Renal cortical epithelial cell (primary cell): ENCODE data around the gene ATOH8. TPM values are rescaled to one million over a fixed set of nuclear protein-coding genes. Genes with fewer than 3 reads are reported as not detected.
A peak's percentile ranks its signal among the peaks of the same experiment; 100 is the strongest.

Experiments used
- DNase-seq: peaks from one replicate; pipeline ENCODE4 v3.0.0-alpha.2; 2011; ENCODE audit warnings: low read depth
- total RNA-seq: library from RNA; depleted of rRNA; stranded (reverse); fragments of >200 nt; gene quantifications from 2 replicates; pipeline ENCODE4 v1.2.3, GENCODE V29; 2014

Gene ATOH8
- total RNA-seq, 1 donor from 2014 or later = 12.9 TPM

GRCh38 chr2:85736456-85737355, 17.1 kb upstream of the ATOH8 start:
- no peak for DNase-seq

- peak; percentile 72 for DNase-seq
Observed at GRCh38 chr2:85737481-85737880, 16.3 kb upstream of the ATOH8 start.

- DNase-seq = no peak
Observed at GRCh38 chr2:85737961-85738360, 15.8 kb upstream of the ATOH8 start.

GRCh38 chr2:85740193-85740592, 13.6 kb upstream of the ATOH8 start:
- no peak for DNase-seq

- no peak for DNase-seq
Observed at GRCh38 chr2:85741211-85741832, 12.5 kb upstream of the ATOH8 start.

- DNase-seq = peak; percentile 71
Observed at GRCh38 chr2:85741833-85742455, 11.8 kb upstream of the ATOH8 start.

- peak; percentile 92 for DNase-seq
Observed at GRCh38 chr2:85743304-85743978, 10.3 kb upstream of the ATOH8 start.

- DNase-seq = no peak
Observed at GRCh38 chr2:85744055-85744454, 9.7 kb upstream of the ATOH8 start.

- peak; percentile 27 for DNase-seq
Observed at GRCh38 chr2:85744741-85745601, 8.8 kb upstream of the ATOH8 start.

- DNase-seq = no peak
Observed at GRCh38 chr2:85745619-85746018, 8.2 kb upstream of the ATOH8 start.

- DNase-seq = no peak
Observed at GRCh38 chr2:85746321-85747004, 7.3 kb upstream of the ATOH8 start.

GRCh38 chr2:85747441-85747840, 6.3 kb upstream of the ATOH8 start:
- DNase-seq = no peak

GRCh38 chr2:85748039-85748734, 5.6 kb upstream of the ATOH8 start:
- DNase-seq = no peak

- DNase-seq = no peak
Observed at GRCh38 chr2:85748985-85749875, 4.6 kb upstream of the ATOH8 start.

GRCh38 chr2:85750587-85751575, 2.9 kb upstream of the ATOH8 start:
- peak; percentile 45 for DNase-seq

GRCh38 chr2:85751627-85752026, 2.2 kb upstream of the ATOH8 start:
- DNase-seq = no peak

- DNase-seq = no peak
Observed at GRCh38 chr2:85753035-85753524, 711 bp upstream of the ATOH8 start.
